Ascending aorta (tissue), 2 donors: ENCODE measurements around the gene QRSL1. TPM values are rescaled to one million over a fixed set of nuclear protein-coding genes. Genes with fewer than 3 reads are reported as not detected.

Experiments used
- DNase-seq, 2 donors: peaks; one replicate each; pipeline ENCODE4 v3.0.0-alpha.2; 2019; ENCODE audit warnings: low spot score in 2 of 2
- H3K27ac ChIP-seq, 2 donors: fragments of 200-600 bp; sonication (generic); one replicate each; pipeline ENCODE4 v1.5.1; 2016 to 2017; ENCODE audit warnings: mild to moderate bottlenecking in 1 of 2
- H3K27me3 ChIP-seq: fragments of 200-600 bp; sonication (generic); one replicate; pipeline ENCODE4 v1.5.1; 2017
- H3K36me3 ChIP-seq, 2 donors: fragments of 200-600 bp; sonication (generic); one replicate each; pipeline ENCODE4 v1.5.1; 2016
- H3K4me1 ChIP-seq, 2 donors: fragments of 200-600 bp; sonication (generic); one replicate each; pipeline ENCODE4 v1.5.1; 2016 to 2017; ENCODE audit warnings: mild to moderate bottlenecking in 1 of 2
- H3K4me3 ChIP-seq, 2 donors: fragments of 200-600 bp; sonication (generic); one replicate each; pipeline ENCODE4 v1.5.1; 2016 to 2017; ENCODE audit warnings: mild to moderate bottlenecking in 1 of 2
- H3K9me3 ChIP-seq, 2 donors: fragments of 200-600 bp; sonication (generic); one replicate each; pipeline ENCODE4 v1.5.1; 2016
- intact Hi-C: fragments of 100-400 bp; cut with DNase I; formaldehyde crosslinking; loops from one replicate; pipeline ENCODE4 v1.15.1; 2023
- total RNA-seq: library from RNA; depleted of rRNA; stranded (reverse); fragments of >200 nt; gene quantifications from one replicate; pipeline ENCODE4 v1.1.0, GENCODE V29; 2016
- TF ChIP-seq, protein P1 (sequence below), 3 experiments: fragments of 200-600 bp in 2 of 3; fragments of 450-650 bp in 1 of 3; sonication (generic) in 2 of 3; IDR thresholded peaks; one replicate each; pipeline ENCODE4 v1.5.1; 2016 to 2019; ENCODE audit warnings: antibody characterized with exemption in 3 of 3, mild to moderate bottlenecking in 1 of 3, moderate library complexity in 1 of 3

Gene QRSL1
- total RNA-seq, 1 donor from 2014 or later: 3.9 TPM

DNA sequence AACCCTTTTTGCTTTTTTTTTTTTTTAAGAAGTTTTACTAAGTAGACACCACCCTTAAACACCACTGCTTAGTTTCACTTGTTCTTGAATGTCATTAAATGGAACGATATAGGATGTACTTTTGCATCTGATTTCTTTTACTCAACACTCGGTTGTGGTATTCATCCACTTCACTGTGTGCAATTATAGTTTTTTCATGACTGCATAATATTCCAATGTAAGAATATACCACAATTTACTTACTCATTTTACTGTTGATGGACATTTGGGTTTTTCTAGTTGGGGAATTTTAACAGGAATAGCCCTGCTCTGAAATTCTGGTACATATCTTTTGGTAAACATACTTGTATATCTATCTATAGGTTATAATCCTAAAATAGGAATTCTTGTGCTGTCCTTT is 29.9 kb upstream of the QRSL1 start:
- DNase-seq: no peak
- intact Hi-C loops: no loop called here

GRCh38 chr6:106600329-106600728 is 29.0 kb upstream of the QRSL1 start:
- H3K9me3 ChIP-seq: no peaks in the 10 kb centered on the region
- TF ChIP-seq, protein P1, sequence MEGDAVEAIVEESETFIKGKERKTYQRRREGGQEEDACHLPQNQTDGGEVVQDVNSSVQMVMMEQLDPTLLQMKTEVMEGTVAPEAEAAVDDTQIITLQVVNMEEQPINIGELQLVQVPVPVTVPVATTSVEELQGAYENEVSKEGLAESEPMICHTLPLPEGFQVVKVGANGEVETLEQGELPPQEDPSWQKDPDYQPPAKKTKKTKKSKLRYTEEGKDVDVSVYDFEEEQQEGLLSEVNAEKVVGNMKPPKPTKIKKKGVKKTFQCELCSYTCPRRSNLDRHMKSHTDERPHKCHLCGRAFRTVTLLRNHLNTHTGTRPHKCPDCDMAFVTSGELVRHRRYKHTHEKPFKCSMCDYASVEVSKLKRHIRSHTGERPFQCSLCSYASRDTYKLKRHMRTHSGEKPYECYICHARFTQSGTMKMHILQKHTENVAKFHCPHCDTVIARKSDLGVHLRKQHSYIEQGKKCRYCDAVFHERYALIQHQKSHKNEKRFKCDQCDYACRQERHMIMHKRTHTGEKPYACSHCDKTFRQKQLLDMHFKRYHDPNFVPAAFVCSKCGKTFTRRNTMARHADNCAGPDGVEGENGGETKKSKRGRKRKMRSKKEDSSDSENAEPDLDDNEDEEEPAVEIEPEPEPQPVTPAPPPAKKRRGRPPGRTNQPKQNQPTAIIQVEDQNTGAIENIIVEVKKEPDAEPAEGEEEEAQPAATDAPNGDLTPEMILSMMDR (IDR thresholded peaks at IDR 0.05): no peak
- intact Hi-C loops: no loop called here

More for the DNA sequence above, 29.9 kb upstream of the QRSL1 start:
- H3K27ac ChIP-seq: no peak overlapping the region
- no peaks in the 10 kb centered on the region for H3K27me3 ChIP-seq
- H3K4me3 ChIP-seq: no peak overlapping the region
- H3K9me3 ChIP-seq: no peaks in the 10 kb centered on the region
- peaks cover 0 to 6% of the 10 kb centered on the region in 2 donors for H3K36me3 ChIP-seq
- TF ChIP-seq, protein P1 (IDR thresholded peaks at IDR 0.05): no peak
- no peaks in the 10 kb centered on the region for H3K4me1 ChIP-seq

GRCh38 chr6:106608080-106608668 is 21.2 kb upstream of the QRSL1 start:
- intact Hi-C loops: loop anchor here (2.0 kb wide), 1 partner anchor 371 kb away; no protein-coding TSS in a partner anchor
- Histone ChIP-seq H3K4me1 (no peaks in the 10 kb centered on the region), H3K27me3 (no peaks in the 10 kb centered on the region), H3K27ac (no peak overlapping the region), H3K4me3 (no peak overlapping the region), H3K36me3 (no peaks in the 10 kb centered on the region), H3K9me3 (no peaks in the 10 kb centered on the region)
- DNase-seq: no peak
- TF ChIP-seq, protein P1 (IDR thresholded peaks at IDR 0.05): peak in 2 of 3 experiments; percentile 33 to 57

More at GRCh38 chr6:106600329-106600728, 29.0 kb upstream of the QRSL1 start:
- DNase-seq: no peak
- H3K27me3 ChIP-seq: no peaks in the 10 kb centered on the region
- H3K27ac ChIP-seq: no peak overlapping the region
- H3K36me3 ChIP-seq: peaks cover 0 to 6% of the 10 kb centered on the region in 2 donors
- H3K4me1 ChIP-seq: no peaks in the 10 kb centered on the region
- no peak overlapping the region for H3K4me3 ChIP-seq

- intact Hi-C loops: loop anchor here (2.0 kb wide), 1 partner anchor 369 kb away; no protein-coding TSS in a partner anchor
- Histone ChIP-seq H3K27me3 (no peaks in the 10 kb centered on the region), H3K9me3 (no peaks in the 10 kb centered on the region), H3K4me1 (no peaks in the 10 kb centered on the region), H3K36me3 (peaks cover 0 to 3% of the 10 kb centered on the region in 2 donors), H3K4me3 (no peak overlapping the region), H3K27ac (no peak overlapping the region)
- TF ChIP-seq, protein P1 (IDR thresholded peaks at IDR 0.05): no peak
- no peak for DNase-seq
These were observed 19.7 kb upstream of the QRSL1 start for GRCh38 chr6:106609699-106610098.

GRCh38 chr6:106611030-106611429 is 18.3 kb upstream of the QRSL1 start:
- no peaks in the 10 kb centered on the region for H3K4me1 ChIP-seq
- H3K27me3 ChIP-seq: no peaks in the 10 kb centered on the region
- TF ChIP-seq, protein P1 (IDR thresholded peaks at IDR 0.05): no peak
- no peak for DNase-seq
- peaks cover 0 to 3% of the 10 kb centered on the region in 2 donors for H3K36me3 ChIP-seq
- intact Hi-C loops: no loop called here
- no peak overlapping the region for H3K27ac ChIP-seq
- no peaks in the 10 kb centered on the region for H3K9me3 ChIP-seq
- no peak overlapping the region for H3K4me3 ChIP-seq
